Pancreas (tissue), 10 donors: Measurements from ENCODE around the gene FURIN. TPM values are rescaled to one million over a fixed set of nuclear protein-coding genes. Genes with fewer than 3 reads are reported as not detected.

ENCODE experiments used
- ATAC-seq, 4 donors: fragments of 200-7000 bp; cut with Tn5 transposase; one replicate each; pipeline versions ENCODE4 v1.8.0 to v1.9.1; 2020; ENCODE audit warnings: mild to moderate bottlenecking in 4 of 4, moderate library complexity in 4 of 4
- DNase-seq, 6 donors: peaks; one replicate each; pipeline ENCODE4 v3.0.0-alpha.2; 2020
- FAIRE-seq: peaks from 2 replicates; lab custom pipeline; 2012; peaks lifted over from hg19 to GRCh38; lab: Jason Lieb, UNC
- H3K27ac ChIP-seq, 4 donors: fragments of 200-600 bp; sonication (generic); 1 replicate in 3 of 4; 2 replicates in 1 of 4; pipeline versions ENCODE4 v1.5.0 to v1.8.0; 2020
- H3K27me3 ChIP-seq, 4 donors: fragments of 200-600 bp; one replicate each; pipeline ENCODE4 v1.8.0; 2021
- H3K36me3 ChIP-seq, 3 donors: fragments of 200-600 bp; sonication (generic) in 1 of 3; one replicate each; pipeline versions ENCODE4 v1.5.0 to v1.8.0; 2020 to 2021
- H3K4me1 ChIP-seq, 3 donors: fragments of 200-600 bp; one replicate each; pipeline ENCODE4 v1.8.0; 2021
- H3K4me3 ChIP-seq, 4 donors: fragments of 200-600 bp; sonication (generic) in 2 of 4; one replicate each; pipeline versions ENCODE4 v1.5.0 to v1.8.0; 2020 to 2021
- H3K9me3 ChIP-seq, 4 donors: fragments of 200-600 bp; one replicate each; pipeline ENCODE4 v1.8.0; 2021
- WGBS, 2 donors: extraction: QIAGEN DNeasy Blood & Tissue Kit; methylation state at CpG; one replicate each; pipeline ENCODE4 v1.1.7; 2013; 5-methylcytosine and 5-hydroxymethylcytosine counted together
- intact Hi-C, 3 donors: fragments of 100-400 bp; cut with DNase I; formaldehyde crosslinking; loops; one replicate each; pipeline versions ENCODE4 v1.11.1 to v1.14.2; 2022
- polyA plus RNA-seq, 2 donors: library from polyadenylated mRNA; stranded (reverse); fragments of 200-250 nt; gene quantifications; one replicate each; pipeline ENCODE4 v1.2.3, GENCODE V29; 2013
- total RNA-seq, 6 donors: library from RNA; stranded (reverse); fragmentation: NEBNext Ultra II Directional in 4 of 6; extraction: Animal tissue kit (Norgen Biotek cat#: 25700) in 4 of 6; gene quantifications; one replicate each; pipeline versions ENCODE4 v1.2.1 to v1.2.4, GENCODE V29; 2021 to 2023
- TF ChIP-seq, protein P1 (sequence below), 4 donors: fragments of 200-600 bp; sonication (generic) in 3 of 4; IDR thresholded peaks; one replicate each; pipeline versions ENCODE4 v1.5.0 to v1.8.0; 2021; ENCODE audit warnings: antibody characterized with exemption in 4 of 4
- donor health status: healthy with polysubstance abuse.
- donor health status: DM: no; HTN: no; CAD: no; lungs with moderate emphysema.
- donor health status: DM: no; HTN: no; CAD: no.
- donor health status: control.
- donor health status: control.
- donor health status: Bipolar disorder and iron deficiency.
- donor health status: DM: yes; HTN: yes; CAD: no.
- donor health status: DM: no; HTN: no; CAD: no.
- donor health status: DM: no; HTN: no; CAD: no.
- donor health status: DM: yes; HTN: yes; CAD: no.

Gene FURIN
- total and polyA plus RNA-seq, 8 donors = 50.3 to 106 (median 84.2) TPM

DNA sequence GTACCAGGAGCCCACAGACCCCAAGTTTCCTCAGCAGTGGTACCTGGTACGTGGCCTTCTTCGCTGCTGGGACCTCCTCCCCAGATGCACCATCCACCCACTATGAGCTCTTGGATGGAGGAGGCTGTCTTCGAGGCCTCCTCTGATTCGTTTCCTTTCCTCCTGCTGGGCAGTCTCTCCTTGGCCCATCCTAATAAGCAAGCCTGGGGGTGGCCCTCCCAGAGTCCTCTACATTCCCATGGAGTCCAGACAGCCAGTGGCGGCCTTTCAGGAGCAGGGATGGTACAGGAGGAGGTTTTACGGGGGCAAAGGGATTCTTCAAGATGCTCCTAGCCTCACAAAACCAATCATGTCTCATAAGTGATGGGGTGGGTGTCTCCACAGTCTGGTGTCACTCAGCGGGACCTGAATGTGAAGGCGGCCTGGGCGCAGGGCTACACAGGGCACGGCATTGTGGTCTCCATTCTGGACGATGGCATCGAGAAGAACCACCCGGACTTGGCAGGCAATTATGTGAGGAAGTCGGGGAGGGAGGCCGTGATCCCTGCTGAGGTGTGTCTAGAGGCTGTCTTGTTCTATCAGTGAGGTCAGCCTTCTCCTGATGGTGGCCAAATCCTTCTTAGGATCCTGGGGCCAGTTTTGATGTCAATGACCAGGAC is 8.3 kb downstream of the FURIN start:
- TF ChIP-seq, protein P1, sequence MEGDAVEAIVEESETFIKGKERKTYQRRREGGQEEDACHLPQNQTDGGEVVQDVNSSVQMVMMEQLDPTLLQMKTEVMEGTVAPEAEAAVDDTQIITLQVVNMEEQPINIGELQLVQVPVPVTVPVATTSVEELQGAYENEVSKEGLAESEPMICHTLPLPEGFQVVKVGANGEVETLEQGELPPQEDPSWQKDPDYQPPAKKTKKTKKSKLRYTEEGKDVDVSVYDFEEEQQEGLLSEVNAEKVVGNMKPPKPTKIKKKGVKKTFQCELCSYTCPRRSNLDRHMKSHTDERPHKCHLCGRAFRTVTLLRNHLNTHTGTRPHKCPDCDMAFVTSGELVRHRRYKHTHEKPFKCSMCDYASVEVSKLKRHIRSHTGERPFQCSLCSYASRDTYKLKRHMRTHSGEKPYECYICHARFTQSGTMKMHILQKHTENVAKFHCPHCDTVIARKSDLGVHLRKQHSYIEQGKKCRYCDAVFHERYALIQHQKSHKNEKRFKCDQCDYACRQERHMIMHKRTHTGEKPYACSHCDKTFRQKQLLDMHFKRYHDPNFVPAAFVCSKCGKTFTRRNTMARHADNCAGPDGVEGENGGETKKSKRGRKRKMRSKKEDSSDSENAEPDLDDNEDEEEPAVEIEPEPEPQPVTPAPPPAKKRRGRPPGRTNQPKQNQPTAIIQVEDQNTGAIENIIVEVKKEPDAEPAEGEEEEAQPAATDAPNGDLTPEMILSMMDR (IDR thresholded peaks at IDR 0.05) = no peak
- intact Hi-C loops = loop anchor here in 1 of 3 donors (5.0 kb wide), 1 partner anchor 224 kb away; no protein-coding TSS in a partner anchor
- Histone ChIP-seq H3K27ac (no peak overlapping the region), H3K9me3 (no peaks in the 10 kb centered on the region), H3K36me3 (peaks cover 14 to 62% (median 53%) of the 10 kb centered on the region in 3 donors), H3K27me3 (no peaks in the 10 kb centered on the region), H3K4me3 (no peak overlapping the region), H3K4me1 (peaks cover 8 to 24% (median 16%) of the 10 kb centered on the region in 3 donors)
- FAIRE-seq (no peak), DNase-seq (peak in 1 of 6 donors; percentile 51), ATAC-seq (no peak)
- 91 to 92% methylated on average over 15 of the region's 15 CpGs for WGBS, 2 donors

DNA sequence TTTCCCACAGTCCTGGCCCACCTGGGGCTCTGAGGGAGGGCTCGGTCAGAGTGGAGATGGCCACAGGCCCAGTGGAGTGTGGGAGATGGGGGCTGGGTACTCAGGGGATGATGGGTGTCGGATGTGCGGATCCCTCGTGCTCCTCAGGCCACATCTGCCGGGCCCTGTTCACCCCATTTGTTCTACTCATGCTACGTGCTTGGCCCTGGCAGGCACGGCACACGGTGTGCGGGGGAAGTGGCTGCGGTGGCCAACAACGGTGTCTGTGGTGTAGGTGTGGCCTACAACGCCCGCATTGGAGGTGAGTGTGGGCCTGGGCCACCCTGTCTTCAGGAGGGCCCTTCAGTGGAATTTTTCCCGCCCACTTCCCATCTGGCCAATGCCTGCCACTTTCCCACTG is 8.9 kb downstream of the FURIN start:
- Histone ChIP-seq H3K4me1 (peaks cover 8 to 24% (median 16%) of the 10 kb centered on the region in 3 donors), H3K9me3 (no peaks in the 10 kb centered on the region), H3K36me3 (peaks cover 14 to 67% (median 60%) of the 10 kb centered on the region in 3 donors), H3K27me3 (no peaks in the 10 kb centered on the region), H3K27ac (no peak overlapping the region), H3K4me3 (no peak overlapping the region)
- TF ChIP-seq, protein P1 (IDR thresholded peaks at IDR 0.05) = no peak
- no peak for FAIRE-seq
- intact Hi-C loops = loop anchor here in 1 of 3 donors (5.0 kb wide), 1 partner anchor 225 kb away; no protein-coding TSS in a partner anchor
- no peak for ATAC-seq
- peak in 1 of 6 donors; percentile 55 for DNase-seq
- WGBS, 2 donors = 88 to 90% methylated on average over 14 of the region's 14 CpGs

DNA sequence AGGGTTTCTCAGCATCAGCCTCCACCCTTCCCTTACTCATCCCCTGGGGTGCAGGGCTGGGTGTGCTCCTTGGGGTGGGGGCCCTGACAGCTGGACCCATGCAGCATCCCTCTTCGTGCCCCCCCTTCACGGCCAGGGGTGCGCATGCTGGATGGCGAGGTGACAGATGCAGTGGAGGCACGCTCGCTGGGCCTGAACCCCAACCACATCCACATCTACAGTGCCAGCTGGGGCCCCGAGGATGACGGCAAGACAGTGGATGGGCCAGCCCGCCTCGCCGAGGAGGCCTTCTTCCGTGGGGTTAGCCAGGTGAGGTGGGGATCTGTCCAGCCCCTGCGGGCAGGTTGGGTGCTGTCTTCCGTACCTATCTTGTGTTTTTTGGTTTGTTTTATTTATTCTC is 9.6 kb downstream of the FURIN start:
- Histone ChIP-seq H3K4me3 (no peak overlapping the region), H3K4me1 (peaks cover 8 to 25% (median 16%) of the 10 kb centered on the region in 3 donors), H3K9me3 (no peaks in the 10 kb centered on the region), H3K27me3 (no peaks in the 10 kb centered on the region), H3K27ac (no peak overlapping the region), H3K36me3 (peaks cover 14 to 67% (median 61%) of the 10 kb centered on the region in 3 donors)
- TF ChIP-seq, protein P1 (IDR thresholded peaks at IDR 0.05) = no peak
- DNase-seq (peak in 3 of 6 donors; percentile 38 to 71 (median 52)), FAIRE-seq (no peak), ATAC-seq (no peak)
- intact Hi-C loops = loop anchor here in 1 of 3 donors (5.0 kb wide), 1 partner anchor 226 kb away; no protein-coding TSS in a partner anchor
- 95% methylated on average over 14 of the region's 14 CpGs for whole genome bisulfite sequencing, 2 donors

DNA sequence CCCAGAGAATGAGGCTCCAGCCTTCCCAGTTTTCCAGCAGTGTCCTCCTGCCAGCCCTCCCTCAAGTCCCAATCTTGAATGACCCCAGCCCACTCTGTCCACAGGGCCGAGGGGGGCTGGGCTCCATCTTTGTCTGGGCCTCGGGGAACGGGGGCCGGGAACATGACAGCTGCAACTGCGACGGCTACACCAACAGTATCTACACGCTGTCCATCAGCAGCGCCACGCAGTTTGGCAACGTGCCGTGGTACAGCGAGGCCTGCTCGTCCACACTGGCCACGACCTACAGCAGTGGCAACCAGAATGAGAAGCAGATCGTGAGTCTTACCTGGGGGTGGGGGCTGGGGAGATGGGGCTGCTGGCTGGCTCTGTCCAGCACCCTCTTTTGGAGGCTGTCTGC is 10.3 kb downstream of the FURIN start:
- no peaks in the 10 kb centered on the region for H3K27me3 ChIP-seq
- no peak overlapping the region for H3K4me3 ChIP-seq
- no peak overlapping the region for H3K27ac ChIP-seq
- H3K9me3 ChIP-seq = no peaks in the 10 kb centered on the region
- ATAC-seq (no peak), DNase-seq (peak in 3 of 6 donors; percentile 50 to 68 (median 57)), FAIRE-seq (no peak)
- intact Hi-C loops = loop anchor here in 1 of 3 donors (5.0 kb wide), 1 partner anchor 226 kb away; no protein-coding TSS in a partner anchor
- H3K4me1 ChIP-seq = peaks cover 2 to 29% (median 13%) of the 10 kb centered on the region in 3 donors
- H3K36me3 ChIP-seq = peaks cover 14 to 67% (median 61%) of the 10 kb centered on the region in 3 donors
- WGBS, 2 donors = 81 to 84% methylated on average over 15 of the region's 15 CpGs
- TF ChIP-seq, protein P1 (IDR thresholded peaks at IDR 0.05) = no peak
